AG20443 (cell line): Measurements from ENCODE around the gene FAM162B.
"Not testable (repeated sequence)": the region's sequence is repeated elsewhere in the genome, so short reads cannot be mapped to it uniquely, and the experiment has no call there.

ENCODE experiments used
- DNase-seq: peaks from one replicate; pipeline ENCODE4 v3.0.0; 2012; ENCODE audit warnings: low spot score, mixed read lengths

FAM162B gene

DNA sequence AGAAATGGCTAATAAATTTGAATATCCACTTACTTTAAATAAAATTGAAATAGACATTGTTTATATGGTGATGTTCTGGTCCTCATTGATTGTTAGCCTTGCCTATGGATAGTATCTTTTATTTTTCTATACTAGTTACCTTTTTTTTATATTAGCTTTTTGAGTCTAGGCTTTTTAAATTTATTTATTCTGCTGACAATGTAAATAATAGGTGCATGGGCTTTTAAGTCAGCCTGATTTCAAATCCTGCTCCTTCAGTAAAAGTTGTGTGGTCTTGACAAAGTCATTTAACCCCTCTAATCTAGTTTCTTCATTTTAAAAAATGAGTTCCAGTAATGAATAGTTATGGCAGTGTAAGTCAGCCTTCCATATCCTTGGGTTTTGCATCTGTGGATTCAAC, 38.6 kb downstream of the FAM162B start:
- no peak for DNase-seq

DNA sequence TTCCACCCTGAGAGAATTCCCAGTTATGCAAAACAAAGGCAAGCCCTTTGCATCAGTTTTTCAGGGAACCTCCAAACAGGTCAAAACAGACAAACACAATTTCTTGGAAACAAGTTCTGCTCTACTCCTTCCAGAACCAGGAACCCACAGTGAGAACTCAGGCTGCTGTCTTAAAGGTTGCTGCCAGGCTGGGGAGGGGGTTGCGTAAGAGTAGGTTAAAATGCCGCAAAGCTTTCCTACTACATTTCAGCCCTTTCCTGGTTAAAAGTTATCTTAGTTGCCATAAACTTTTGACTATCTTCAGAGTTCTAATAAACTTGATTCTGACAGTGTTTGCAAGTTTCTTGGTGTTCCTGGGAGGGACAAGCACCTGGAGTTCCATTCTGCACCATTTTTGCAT, 50.8 kb downstream of the FAM162B start:
- DNase-seq, result no peak

DNA sequence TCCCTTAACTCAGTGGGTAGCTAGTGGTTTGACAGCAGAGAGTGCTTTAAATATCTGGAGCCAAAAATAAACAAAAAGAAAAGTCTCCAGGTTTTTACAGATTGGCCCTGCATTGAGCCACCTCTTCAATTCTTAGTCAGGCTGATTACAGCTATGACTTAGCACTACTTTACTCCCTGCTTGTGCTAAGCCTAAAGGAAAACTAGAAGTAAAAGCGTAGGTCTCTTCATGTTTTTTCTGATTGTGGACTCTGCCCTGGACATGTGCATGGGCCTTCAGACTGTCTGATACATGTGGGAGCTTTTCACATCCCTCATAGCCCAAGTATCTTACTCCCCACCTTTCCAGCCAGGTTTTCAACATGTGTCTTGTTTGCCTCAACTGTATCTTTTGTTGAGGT, 51.2 kb downstream of the FAM162B start:
- DNase-seq, result no peak

DNA sequence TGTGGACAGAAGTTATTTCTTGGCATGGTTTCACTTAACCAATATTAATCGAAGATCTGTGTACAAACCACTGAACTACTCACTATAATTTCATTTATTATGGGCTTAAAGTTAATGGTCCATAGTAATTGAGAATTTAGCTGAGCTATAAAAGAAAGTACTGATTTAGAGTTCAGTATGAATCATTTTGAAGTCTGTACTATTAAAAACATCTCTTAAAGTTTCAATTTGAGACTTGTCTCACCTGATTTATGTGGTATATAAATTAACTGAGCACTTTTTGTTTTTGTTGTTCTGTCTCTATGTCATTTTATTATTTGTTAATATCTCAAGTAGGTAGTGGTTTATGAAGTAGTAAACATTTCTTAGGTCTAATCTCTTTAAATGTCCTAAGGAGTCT, 59.6 kb downstream of the FAM162B start:
- DNase-seq, result no peak

DNA sequence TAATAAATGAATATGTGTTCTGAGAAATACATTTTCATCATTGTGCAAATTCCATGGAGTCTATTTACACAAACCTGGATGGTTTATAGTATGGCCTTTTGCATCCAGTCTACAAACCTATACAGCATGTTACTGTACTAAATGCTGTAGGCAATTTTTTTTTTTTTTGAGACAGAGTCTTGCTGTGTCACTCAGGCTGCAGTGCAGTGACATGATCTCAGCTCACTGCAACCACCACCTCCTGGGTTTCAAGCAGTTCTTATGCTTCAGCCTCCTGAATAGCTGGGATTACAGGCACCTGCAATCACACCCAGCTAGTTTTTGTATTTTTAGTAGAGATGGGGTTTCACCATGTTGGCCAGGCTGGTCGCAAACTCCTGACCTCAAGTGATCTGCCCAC, 61.6 kb downstream of the FAM162B start:
- DNase-seq, result not testable (repeated sequence)
